Activated CD8-positive, alpha-beta memory T cell treated with anti-CD3 and anti-CD28 coated beads for 48 hours (primary cell): ENCODE results near the gene HPSE2.
"Not testable (repeated sequence)": the region's sequence is repeated elsewhere in the genome, so short reads cannot be mapped to it uniquely, and the experiment has no call there.

Experiments
- DNase-seq, 3 experiments: peaks; one replicate each; pipeline ENCODE4 v3.0.0-alpha.2; 2020; ENCODE audit warnings: low read depth in 2 of 3, low spot score in 2 of 3

HPSE2 gene

DNA sequence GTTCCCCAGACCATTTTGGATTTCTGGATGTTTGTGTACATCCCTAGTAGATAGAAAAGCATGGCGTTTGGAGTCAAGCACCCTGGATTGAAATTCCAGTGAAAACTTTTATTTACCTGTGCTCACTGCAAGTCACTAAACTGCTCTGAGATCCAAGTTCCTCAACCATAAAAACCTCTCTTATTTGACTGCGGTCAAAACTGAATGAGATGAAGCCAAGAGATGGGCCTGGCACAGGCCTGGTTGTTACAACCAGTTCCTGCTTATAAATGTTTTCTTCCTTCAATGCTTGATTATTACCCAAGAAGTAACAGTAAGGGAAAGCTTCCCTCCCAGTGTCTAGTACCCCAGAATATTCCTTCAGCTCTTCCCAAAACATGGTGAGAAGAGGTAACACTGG lies 718.0 kb downstream of the HPSE2 start:
- DNase-seq = no peak

DNA sequence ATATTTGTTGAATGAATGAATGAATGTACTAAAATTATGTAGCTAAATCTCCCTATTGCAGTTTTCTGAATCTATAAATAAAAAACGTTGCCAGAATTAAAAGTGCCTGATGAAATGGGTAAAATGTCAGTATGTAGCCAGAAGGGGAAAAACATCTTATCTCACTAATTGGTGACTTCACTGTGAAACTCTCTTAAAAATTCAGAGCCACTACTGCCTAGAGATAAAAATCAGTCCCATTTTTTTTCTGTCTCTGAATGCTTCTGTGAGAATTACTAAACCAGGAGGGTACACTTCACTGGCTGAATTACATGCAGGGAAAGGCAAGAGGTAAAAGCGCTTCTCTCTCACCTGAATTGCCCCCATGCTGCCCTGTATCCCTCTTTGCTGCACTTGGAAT lies 719.3 kb downstream of the HPSE2 start:
- DNase-seq = no peak

- no peak for DNase-seq
Observed at GRCh38 chr10:98513704-98514103, 721.9 kb downstream of the HPSE2 start.

DNA sequence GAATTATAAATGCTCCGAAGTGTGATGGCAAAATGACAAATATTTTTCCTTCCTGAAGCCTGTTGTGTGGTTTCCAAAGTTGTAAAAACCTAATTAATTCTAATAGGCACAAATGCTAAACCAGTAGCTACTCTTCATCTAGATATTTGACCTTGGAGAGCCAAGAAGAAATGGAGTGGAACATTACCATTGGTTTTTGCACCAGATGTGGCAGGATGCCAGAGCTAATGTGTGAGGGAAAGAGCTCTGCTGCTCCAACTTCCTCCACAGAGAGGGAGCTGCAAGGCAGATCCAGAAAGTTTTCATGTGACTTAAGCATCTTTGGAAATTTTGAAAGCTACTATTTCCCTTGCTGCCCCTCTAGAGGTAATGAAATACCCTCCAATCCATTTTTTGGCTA lies 723.8 kb downstream of the HPSE2 start:
- DNase-seq = no peak

- no peak for DNase-seq
Observed at GRCh38 chr10:98510412-98510995, 725.1 kb downstream of the HPSE2 start.

DNA sequence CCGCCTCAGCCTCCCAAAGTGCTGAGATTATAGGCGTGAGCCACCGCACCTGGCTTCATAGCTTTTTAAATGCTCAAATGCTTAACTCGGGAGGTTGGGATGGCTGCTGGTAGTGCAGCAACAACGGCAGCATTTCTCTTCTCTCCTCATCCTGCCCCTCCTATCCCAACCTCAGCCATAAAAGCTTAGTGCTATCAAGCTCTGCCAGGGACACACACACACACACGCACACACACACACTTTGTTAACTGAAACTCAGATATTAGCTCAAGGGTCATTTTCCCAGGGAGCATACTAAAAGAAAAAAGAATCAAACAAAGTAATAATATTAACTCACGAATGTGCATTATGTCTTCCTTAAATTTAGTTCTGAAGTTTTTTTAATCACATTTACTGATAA lies 725.9 kb downstream of the HPSE2 start:
- DNase-seq = no peak

DNA sequence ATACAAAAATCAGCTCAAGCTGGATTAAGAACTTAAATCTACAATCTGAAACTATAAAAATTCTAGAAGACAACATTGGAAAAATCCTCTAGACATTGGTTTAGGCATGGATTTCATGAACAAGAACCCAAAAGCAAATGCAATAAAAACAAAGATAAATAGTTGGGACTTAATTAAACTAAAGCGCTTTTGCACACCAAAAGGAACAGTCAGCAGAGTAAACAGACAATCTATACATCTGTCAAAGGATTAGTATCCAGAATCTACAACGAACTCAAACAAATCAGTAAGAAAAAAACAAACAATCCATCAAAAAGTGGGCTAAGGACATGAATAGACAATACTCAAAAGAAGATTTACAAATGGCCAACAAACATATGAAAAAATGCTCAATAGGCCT lies 733.1 kb downstream of the HPSE2 start:
- not testable (repeated sequence) for DNase-seq

DNA sequence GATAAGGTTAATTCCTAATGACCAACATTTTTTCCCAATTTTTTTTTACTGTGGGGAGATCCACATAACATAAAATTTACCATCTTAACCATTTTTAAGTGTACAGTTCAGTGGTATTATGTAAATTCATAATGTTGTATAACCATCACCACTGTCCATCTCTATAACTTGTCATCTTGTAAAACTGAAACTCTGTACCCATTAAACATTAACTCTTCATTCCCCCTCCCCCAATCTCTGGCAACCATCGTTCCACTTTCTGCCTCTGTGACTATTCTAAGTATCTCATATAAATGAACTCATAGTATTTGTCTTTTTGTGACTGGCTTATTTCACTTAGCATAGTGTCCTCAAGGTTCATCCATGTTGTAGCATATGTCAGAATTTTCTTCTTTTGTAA lies 742.9 kb downstream of the HPSE2 start:
- no peak for DNase-seq

DNA sequence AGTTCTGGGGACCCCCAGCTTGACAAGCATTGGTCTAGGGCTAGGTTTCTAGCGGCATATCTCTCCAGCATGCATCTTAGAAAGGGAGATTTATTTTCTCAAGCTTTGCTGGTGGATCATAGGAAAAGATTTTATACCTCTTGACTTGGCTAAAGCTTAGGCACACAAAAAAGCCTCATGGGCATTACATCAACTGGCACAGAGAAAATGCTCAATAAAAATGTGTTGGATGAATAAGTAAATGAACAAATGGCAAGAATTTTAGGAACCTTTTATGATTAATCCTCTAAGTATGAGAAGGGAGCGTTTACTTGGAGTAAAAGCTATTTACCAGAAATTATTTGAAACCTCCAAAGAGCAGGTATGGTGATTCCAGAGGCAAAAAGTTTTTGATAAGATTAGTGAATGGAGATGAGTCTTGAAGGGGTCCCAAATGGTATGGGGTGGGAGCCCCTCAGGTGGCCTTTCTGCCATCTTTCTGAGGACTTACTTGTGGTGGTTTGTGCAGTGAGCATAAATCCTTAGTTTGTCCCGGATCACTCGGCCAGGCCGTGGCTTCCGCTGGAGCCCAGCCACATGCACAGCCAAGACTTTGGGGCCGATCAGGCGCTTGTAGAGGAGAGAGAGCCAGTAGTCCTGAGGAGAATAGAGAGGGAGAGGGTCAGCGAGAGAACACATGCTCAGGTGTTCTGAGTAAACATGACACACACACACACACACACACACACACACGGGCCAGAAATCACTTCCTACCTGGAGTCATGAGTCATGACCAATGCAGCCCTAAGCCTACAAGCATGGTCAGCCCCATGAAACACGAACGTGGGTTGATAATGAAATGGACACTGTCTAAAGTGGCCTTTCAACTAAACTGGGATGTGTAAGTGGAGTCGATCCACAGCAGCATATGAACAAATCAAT lies 745.8 kb downstream of the HPSE2 start:
- no peak for DNase-seq

GRCh38 chr10:98488669-98489430 lies 746.8 kb downstream of the HPSE2 start:
- no peak for DNase-seq

- no peak for DNase-seq
Observed at GRCh38 chr10:98487649-98488048, 748.0 kb downstream of the HPSE2 start.

- no peak for DNase-seq
Observed at GRCh38 chr10:98486421-98486820, 749.2 kb downstream of the HPSE2 start.

GRCh38 chr10:98485959-98486358 lies 749.7 kb downstream of the HPSE2 start:
- DNase-seq = no peak

- DNase-seq = no peak
Observed at GRCh38 chr10:98483658-98484057, 752.0 kb downstream of the HPSE2 start.

- no peak for DNase-seq
Observed at GRCh38 chr10:98482096-98482495, 753.6 kb downstream of the HPSE2 start.

GRCh38 chr10:98481404-98481945 lies 754.2 kb downstream of the HPSE2 start:
- no peak for DNase-seq

- no peak for DNase-seq
Observed at GRCh38 chr10:98478430-98479222, 757.0 kb downstream of the HPSE2 start.

- no peak for DNase-seq
Observed at GRCh38 chr10:98477861-98478260, 757.8 kb downstream of the HPSE2 start.

GRCh38 chr10:98474628-98475027 lies 761.0 kb downstream of the HPSE2 start:
- no peak for DNase-seq

GRCh38 chr10:98472196-98472595 lies 763.5 kb downstream of the HPSE2 start:
- DNase-seq = no peak

- DNase-seq = no peak
Observed at GRCh38 chr10:98470850-98471249, 764.8 kb downstream of the HPSE2 start.
